Measurements from ENCODE around the gene TPBGL.
"Not testable (repeated sequence)": the region's sequence is repeated elsewhere in the genome, so short reads cannot be mapped to it uniquely, and the experiment has no call there.

The TPBGL gene

DNA sequence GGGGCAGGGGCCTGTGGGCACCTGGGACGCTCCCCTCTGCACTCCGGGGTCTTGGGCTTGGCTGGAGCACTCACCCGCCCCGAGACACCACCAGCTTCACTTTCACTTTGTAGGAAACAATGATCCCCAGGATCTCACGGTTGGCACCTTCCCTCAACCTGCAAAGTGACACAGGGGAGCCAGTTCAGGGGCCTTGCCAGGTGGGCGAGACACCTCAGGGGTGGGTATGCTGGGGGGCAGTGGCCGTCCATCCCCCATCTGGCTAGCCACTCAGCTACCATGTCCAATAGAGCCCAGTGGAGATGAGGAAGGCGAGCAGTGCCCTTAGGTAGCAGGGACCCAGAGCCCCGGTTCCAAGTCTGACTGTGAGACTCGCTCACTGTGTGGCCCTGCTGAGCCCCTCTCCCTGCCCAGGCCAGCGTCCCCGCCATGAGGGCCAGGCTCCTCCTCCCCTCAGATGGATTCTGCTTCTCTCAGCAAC is 32.3 kb downstream of the TPBGL start:
- no peak for DNase-seq (ENCODE audit: low spot score)

DNA sequence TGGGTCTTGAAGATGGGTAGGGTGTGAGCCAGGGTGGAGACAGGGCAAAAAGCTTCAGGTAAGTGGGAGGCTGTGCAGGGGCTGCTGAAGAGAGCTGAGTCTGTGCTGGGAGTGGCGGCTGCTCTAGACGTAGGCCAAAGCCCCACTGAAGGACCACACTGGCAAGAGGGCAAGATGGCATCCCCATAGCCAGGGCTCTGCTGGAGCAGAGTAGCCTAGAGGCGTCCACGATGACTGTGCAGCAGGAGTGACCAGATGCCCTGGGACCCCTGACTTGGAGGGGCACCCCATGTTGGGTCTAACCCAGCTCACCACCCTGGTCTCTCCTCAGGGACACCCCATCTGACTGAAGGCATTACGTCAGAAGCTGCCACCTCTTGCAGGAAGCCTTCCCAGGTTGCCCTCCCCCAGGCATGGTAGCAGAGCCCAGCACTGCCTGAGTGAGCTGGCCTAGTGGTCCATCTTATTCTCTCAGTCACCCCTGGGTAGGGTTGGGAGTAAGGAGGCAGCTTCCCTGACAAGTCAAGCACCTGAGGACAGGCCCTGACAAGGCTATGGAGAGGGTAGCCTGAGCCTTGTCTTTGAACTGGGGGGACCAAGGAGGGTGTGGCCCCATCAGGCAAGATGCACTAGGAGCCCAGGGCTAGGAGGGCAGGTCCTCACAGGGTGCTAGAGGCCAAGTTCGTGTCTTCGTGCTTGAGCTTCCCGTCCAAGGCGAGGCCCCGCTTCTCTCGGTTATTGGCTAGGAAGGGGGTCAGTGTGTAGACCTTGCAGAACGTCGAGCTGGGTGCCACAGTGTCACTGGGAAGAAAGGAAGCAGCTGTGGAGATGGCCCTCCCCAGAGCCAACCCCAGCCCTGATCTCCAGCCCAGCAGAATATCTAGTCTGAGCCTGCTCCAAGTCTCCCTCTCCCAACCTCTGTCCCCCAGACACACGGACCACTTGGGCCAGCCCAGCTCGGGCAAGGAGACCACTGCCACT is 33.1 kb downstream of the TPBGL start:
- no peak for DNase-seq (ENCODE audit: low spot score)

DNA sequence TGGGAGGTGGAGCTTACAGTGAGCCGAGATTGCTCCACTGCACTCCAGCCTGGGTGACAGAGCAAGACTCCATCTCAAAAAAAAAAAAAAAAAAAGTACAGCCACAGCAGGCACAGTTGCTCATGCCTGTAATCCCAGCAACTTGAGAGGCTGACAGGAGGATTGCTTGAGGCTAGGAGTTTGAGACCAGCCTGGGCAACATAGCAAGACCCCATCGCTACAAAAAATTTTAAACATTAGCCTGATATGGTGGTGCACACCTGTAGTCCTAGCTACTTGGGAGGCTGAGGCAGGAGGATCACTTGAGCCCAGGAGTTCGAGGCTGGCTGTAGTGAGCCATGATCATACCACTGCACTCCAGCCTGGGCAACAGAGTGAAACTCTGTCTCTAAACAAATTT is 34.1 kb downstream of the TPBGL start:
- DNase-seq (ENCODE audit: low spot score) = not testable (repeated sequence)

DNA sequence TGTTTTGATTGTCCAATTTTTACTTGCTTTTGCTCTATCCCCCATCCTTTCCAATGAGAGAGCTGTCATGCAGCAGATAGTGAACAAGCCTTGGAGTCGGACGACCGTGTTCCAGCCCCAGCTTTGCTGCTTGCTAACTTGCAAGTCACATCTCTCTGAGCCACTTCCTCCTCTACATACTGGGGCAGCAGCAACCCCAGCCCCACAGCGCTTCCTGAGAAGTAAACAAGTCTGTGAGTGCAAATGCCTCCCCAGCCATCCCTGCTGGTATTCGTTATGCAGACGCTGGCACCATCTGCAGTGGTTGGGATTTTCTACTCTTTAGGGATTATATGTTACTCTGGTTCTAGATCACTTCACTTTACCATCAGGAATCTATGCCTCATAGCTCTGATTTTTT is 35.0 kb downstream of the TPBGL start:
- DNase-seq (ENCODE audit: low spot score) = no peak

DNA sequence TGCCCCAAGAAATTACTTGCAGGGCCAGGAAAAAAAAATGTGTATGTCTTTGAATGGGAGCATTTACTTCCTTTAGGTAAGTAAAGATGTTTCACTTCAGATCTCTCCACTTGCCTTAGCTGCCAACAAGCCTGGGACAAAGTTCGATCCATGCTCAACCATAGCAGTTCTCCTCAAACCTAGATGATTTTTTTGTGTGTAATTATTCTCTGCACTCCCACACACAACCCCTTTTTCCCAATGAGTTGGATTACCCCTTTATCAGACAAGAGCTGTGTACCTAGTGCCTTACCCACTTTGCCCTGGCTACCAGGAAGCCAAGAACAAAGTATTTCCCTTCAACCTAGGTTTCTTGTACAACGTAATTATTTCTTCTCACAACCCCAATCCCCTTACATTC is 35.6 kb downstream of the TPBGL start:
- DNase-seq (ENCODE audit: low spot score) = no peak

GRCh38 chr11:75276686-75277085 is 36.1 kb downstream of the TPBGL start:
- no peak for DNase-seq (ENCODE audit: low spot score)

DNA sequence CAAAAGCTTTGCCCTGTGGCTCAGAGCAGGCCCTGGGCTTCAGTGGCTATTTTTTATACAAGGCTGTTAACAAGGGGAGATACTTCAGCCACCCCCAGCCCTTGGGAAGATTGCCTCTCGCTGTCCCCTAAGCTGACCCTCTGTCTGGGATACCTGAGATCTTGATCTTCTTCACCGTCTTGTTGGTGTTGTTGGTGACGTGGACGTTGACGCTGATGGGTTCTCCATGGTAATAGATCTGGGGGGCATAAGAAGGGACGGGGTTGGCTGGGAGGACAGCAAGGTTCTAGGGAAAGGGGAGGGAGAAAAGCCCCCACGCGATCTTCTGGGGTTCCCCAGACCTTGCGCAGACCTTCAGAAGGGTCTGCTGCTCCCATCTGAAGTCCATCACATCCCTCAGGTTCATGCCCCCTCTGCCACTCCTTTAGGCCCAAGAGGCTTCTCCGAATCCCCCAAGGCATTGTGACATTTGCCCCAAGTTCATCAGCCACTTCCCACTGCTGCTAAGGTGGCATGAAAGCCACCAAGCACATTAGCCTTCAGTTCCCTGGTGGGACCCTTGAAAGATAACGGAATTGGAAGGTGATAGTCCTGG is 36.7 kb downstream of the TPBGL start:
- DNase-seq (ENCODE audit: low spot score) = no peak

- DNase-seq (ENCODE audit: low spot score) = no peak
Observed at GRCh38 chr11:75277991-75278790, 37.6 kb downstream of the TPBGL start.

DNA sequence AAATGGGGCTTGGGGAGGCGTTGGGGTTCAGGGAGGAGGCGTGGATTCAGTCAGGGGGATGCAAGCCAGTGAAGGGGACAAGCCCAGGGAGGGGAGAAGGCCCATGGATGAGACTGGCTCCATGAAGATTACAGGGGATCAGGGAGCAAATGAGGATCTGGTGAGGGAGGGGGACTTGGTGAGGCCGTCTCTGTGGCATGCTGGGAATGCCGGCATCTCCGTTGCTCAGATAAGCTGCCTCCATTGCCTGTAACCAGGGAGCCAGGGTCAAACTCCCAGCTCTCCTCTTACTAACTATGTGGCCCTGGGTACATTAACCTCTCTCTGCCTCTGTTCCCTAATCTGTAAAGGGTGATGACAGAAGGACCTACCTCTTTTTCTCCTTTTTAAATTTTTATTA is 38.7 kb downstream of the TPBGL start:
- no peak for DNase-seq (ENCODE audit: low spot score)

- peak; percentile 90 for DNase-seq (ENCODE audit: low spot score)
Observed at GRCh38 chr11:75280227-75280701, 39.7 kb downstream of the TPBGL start.

DNA sequence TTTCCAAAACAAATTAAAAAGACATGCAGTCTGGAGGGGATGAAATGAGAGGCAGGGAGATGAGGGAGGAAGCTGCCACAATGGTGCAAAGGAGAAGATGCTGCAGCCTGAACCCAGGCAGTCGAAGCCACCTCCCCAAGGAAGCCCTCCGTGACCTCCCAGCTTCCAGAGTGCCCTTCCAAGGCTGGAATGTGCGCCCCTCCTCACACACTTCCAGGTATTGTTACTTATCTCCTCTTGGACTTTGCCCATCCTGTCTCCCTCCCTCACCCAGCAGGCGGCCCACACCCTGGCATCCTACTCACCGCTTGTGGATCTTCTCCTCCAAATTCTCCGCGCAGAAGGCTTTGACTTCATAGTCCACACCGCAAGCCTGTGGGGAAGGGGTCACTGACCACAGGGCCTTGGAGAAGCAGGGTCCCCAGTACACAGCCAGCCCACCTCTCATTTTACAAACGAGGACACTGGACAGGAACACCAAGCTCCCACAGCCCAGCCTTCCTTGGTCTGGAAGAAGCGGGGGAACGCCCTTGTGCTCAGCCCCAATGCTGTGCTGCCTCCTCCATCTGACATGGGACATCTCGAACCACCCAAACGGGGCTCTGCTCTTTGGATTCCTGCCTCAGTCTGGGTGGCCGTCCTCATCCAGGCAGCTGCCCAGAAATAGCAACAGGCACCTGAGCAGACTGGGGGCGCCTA is 40.3 kb downstream of the TPBGL start:
- no peak for DNase-seq (ENCODE audit: low spot score)

DNA sequence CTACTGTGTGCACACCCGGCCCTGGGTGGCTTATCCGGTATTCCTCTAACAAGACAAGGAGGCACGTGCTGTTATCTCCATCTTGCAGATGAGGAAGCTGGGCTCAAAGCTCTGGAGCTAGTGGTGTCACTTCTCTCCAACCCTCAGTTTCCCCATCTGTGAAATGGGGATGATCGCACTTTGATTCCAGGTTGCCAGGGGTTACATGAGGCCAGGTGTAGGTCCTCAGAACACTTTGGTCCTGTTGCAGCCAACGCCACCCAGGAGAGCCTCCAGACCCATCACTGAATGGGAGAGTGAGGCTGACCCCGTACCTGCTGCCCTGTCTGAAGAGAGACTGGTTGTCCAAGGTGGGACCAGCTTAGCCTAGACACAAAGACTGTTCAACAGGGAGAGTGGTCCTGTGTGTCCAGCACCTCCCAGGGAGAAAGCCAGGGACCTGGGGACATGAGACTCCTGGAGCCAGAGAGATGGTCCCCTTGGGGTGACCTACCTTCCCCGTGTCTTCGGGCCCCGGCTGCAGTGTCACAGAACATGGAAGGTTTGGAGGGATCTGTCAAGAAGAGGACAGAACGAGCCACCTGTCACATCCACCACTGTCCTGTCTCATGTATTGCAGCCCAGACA is 41.0 kb downstream of the TPBGL start:
- no peak for DNase-seq (ENCODE audit: low spot score)

GRCh38 chr11:75283391-75283931 is 42.9 kb downstream of the TPBGL start:
- DNase-seq (ENCODE audit: low spot score) = no peak

- no peak for DNase-seq (ENCODE audit: low spot score)
Observed at GRCh38 chr11:75285776-75286360, 45.3 kb downstream of the TPBGL start.

DNA sequence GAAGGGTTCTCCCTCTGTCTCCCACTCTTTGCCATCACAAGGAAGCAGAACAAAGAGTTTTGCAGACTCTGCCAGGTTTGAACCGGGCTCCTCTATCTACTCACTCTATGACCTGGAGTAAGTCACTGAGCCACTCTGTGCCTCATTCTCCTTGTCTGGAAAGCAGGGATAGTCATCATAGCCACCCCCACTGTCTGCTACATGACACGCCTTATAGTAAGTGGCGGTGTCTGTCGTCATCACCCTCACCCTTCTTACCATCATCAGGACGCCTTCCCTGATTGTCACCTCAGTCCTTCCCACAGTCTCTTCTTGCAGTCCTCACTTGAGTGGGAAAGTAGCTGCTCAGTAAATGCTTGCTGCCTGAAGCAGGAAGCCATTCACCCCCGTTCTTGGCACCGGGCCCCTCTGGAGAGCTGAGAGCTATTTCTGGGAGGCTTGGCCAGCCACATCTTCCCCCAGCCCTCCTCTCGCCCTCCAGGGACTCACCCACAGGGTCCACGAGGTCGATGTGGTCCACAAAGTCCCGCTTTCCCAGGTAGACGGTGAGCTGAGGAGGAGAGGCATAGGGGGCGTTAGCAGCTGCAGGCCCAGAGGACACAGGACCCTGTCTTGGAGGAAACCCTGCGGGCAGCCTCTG is 46.4 kb downstream of the TPBGL start:
- no peak for DNase-seq (ENCODE audit: low spot score)

- DNase-seq (ENCODE audit: low spot score) = no peak
Observed at GRCh38 chr11:75287579-75287978, 47.0 kb downstream of the TPBGL start.

DNA sequence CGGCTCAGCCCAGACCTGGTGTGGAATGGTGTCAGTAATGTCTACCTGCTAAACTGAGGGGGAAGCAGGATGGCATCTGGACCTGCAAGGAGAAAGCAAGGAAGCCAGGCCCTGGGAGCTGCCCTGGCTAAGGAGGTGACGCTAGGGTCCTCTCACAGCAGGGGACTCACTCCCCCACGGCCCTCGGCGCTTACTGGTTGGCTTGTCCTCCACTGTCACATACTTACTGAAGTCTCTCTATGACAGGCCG is 48.9 kb downstream of the TPBGL start:
- DNase-seq (ENCODE audit: low spot score) = no peak

DNA sequence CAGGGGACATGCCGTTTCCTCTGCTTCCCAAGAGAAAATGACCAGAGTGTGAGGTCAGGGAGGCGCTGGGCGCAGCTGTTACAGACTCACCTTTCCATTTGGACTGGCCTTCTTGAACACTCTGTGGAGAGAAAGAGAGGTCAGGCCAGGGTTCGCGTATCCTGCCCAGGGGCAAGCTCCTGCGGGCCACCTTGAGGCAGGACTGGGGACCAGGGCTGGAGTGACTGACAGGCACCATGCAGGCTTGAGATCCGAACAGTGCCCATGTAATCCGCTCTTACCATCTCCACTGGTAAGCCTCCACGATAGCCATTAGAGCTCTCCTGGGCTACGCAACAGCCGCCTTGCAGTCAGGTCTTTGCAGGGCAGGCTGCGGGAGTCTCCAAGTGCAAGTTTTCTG is 49.3 kb downstream of the TPBGL start:
- DNase-seq (ENCODE audit: low spot score) = no peak

GRCh38 chr11:75291741-75292140 is 51.2 kb downstream of the TPBGL start:
- no peak for DNase-seq (ENCODE audit: low spot score)

DNA sequence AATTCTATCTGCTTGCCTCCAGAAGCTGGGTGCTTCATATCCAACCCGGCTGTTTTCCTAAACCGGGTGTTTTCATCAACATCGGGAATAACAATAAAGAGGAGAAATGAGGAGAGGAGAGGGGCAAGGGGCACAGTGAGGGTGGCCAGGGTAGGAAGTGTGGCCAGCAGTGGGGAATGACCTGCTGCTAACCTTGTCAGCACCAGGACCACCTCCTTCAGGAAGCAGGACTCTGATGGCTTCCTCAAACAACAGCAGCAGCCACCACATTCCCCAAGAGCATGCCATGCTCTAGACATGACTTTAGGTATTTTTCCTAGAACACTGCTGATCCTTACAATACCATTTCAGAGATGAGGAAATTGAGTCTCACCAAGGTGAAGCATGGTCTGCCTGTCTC is 52.4 kb downstream of the TPBGL start:
- DNase-seq (ENCODE audit: low spot score) = no peak
